OCI-LY1 (cell line): ENCODE results near the gene BCL11A.

Experiments
- CTCF ChIP-seq: fragments of 200-600 bp; sonication (generic), shearing (Covaris generic); IDR thresholded peaks from 2 replicates; pipeline ENCODE4 v1.5.1; 2017; ENCODE audit warnings: mild to moderate bottlenecking, antibody characterized with exemption, low read length, moderate library complexity, mixed read lengths
- EZH2 ChIP-seq: fragments of 200-600 bp; sonication (generic), shearing (Covaris generic); IDR thresholded peaks from 2 replicates; pipeline ENCODE4 v1.8.0; 2017; ENCODE audit warnings: borderline replicate concordance, mixed run types, mild to moderate bottlenecking, antibody characterized with exemption, low read length, moderate library complexity, mixed read lengths

- TF ChIP-seq CTCF (no peak), EZH2 (no peak)
Measured at GRCh38 chr2:60518567-60518966, 34.9 kb downstream of the BCL11A start.
